H1 (cell line): ENCODE data around the gene TEN1. TPM values are rescaled to one million over a fixed set of nuclear protein-coding genes. Genes with fewer than 3 reads are reported as not detected.

Experiments
- CTCF ChIA-PET: fragments of 300-600 bp; sonication (Branson Sonifier 250); formaldehyde crosslinking; loops from one replicate; lab custom pipeline; 2021; ENCODE audit not compliant: partially characterized antibody; lab: Charles Lee
- POLR2A ChIA-PET: fragments of 300-600 bp; sonication (Branson Sonifier 250); formaldehyde crosslinking; loops from one replicate; lab custom pipeline; 2021; ENCODE audit warnings: inconsistent platforms; ENCODE audit not compliant: partially characterized antibody; lab: Charles Lee
- DNase-seq, 2 experiments: peaks; one replicate each; pipeline versions ENCODE4 v3.0.0 to v3.0.0-alpha.2; 2010 to 2022; ENCODE audit warnings: low spot score in 2 of 2, low read depth in 1 of 2, mixed read lengths in 1 of 2
- FAIRE-seq: peaks from 2 replicates; lab custom pipeline; 2011; peaks lifted over from hg19 to GRCh38; lab: Jason Lieb, UNC
- H2AFZ ChIP-seq: 2 replicates; pipeline ENCODE4 v1.8.1; 2012; ENCODE audit warnings: low read length, inconsistent platforms
- H2AK5ac ChIP-seq: 2 replicates; pipeline ENCODE4 v1.6.1; 2013; ENCODE audit warnings: low read depth, low read length
- H2BK120ac ChIP-seq: replicated peaks from 2 replicates; pipeline ENCODE3; 2013; ENCODE audit warnings: low read depth, low read length, inconsistent platforms
- H2BK12ac ChIP-seq: 2 replicates; pipeline ENCODE4 v1.6.1; 2013; ENCODE audit warnings: low read depth, low read length
- H2BK15ac ChIP-seq: 2 replicates; pipeline ENCODE4 v1.6.1; 2013; ENCODE audit warnings: low read length
- H2BK20ac ChIP-seq: 2 replicates; pipeline ENCODE4 v1.6.1; 2013; ENCODE audit warnings: low read length
- H2BK5ac ChIP-seq: 2 replicates; pipeline ENCODE4 v1.6.1; 2013; ENCODE audit warnings: low read depth, low read length
- H3K14ac ChIP-seq: 2 replicates; pipeline ENCODE4 v1.6.1; 2013; ENCODE audit warnings: inconsistent platforms; ENCODE audit not compliant: insufficient read length
- H3K18ac ChIP-seq: 2 replicates; pipeline ENCODE4 v1.6.1; 2013; ENCODE audit warnings: low read length; ENCODE audit errors: extremely low read depth
- H3K23ac ChIP-seq: 2 replicates; pipeline ENCODE4 v1.6.1; 2013; ENCODE audit warnings: inconsistent platforms; ENCODE audit not compliant: insufficient read length
- H3K23me2 ChIP-seq: 2 replicates; pipeline ENCODE4 v1.6.1; 2013; ENCODE audit warnings: low read depth, low read length
- H3K27ac ChIP-seq: 2 replicates; pipeline ENCODE4 v1.6.1; 2011; ENCODE audit warnings: low read depth, low read length, inconsistent platforms
- H3K27me3 ChIP-seq, 4 experiments: replicated peaks in 1 of 4; 1 replicate in 1 of 4; 2 replicates in 3 of 4; pipeline versions ENCODE4 v1.6.1 to v1.8.1; 2011 to 2013; ENCODE audit warnings: low read length in 3 of 4, mild to moderate bottlenecking in 3 of 4, inconsistent platforms in 2 of 4, mixed read lengths in 2 of 4, moderate library complexity in 1 of 4; ENCODE audit not compliant: control insufficient read depth in 3 of 4, insufficient read depth in 3 of 4; ENCODE audit errors: extremely low read depth in 1 of 4
- H3K36me3 ChIP-seq, 4 experiments: 2 replicates each; pipeline versions ENCODE4 v1.6.1 to v1.8.1; 2011 to 2013; ENCODE audit warnings: mild to moderate bottlenecking in 4 of 4, low read length in 3 of 4, moderate library complexity in 2 of 4, control low read depth in 1 of 4, inconsistent platforms in 1 of 4; ENCODE audit not compliant: insufficient read depth in 4 of 4, control insufficient read depth in 2 of 4
- H3K4ac ChIP-seq: replicated peaks from 2 replicates; pipeline ENCODE3; 2013; ENCODE audit warnings: low read length, low read depth, mixed read lengths, inconsistent platforms; ENCODE audit not compliant: insufficient read length
- H3K4me1 ChIP-seq, 4 experiments: replicated peaks in 1 of 4; 1 replicate in 1 of 4; 2 replicates in 3 of 4; pipeline versions ENCODE4 v1.6.1 to v1.8.1; 2011 to 2013; ENCODE audit warnings: low read length in 3 of 4, inconsistent platforms in 2 of 4, mixed read lengths in 1 of 4; ENCODE audit not compliant: insufficient read depth in 4 of 4, control insufficient read depth in 3 of 4
- H3K4me2 ChIP-seq, 2 experiments: 2 replicates each; pipeline versions ENCODE4 v1.6.1 to v1.8.1; 2011 to 2013; ENCODE audit warnings: low read depth in 2 of 2, low read length in 2 of 2, control low read depth in 1 of 2, inconsistent platforms in 1 of 2, mild to moderate bottlenecking in 1 of 2; ENCODE audit not compliant: insufficient read depth in 1 of 2
- H3K4me3 ChIP-seq, 4 experiments: fragments of 200-600, 300-600 bp in 1 of 4; sonication (generic), shearing (Covaris generic), sonication (Bioruptor Twin) in 1 of 4; 2 replicates each; pipeline versions ENCODE4 v1.5.1 to v1.8.1; 2011 to 2016; ENCODE audit warnings: low read length in 4 of 4, low read depth in 3 of 4, control low read depth in 2 of 4, inconsistent platforms in 2 of 4, mild to moderate bottlenecking in 2 of 4, mixed read lengths in 1 of 4, moderate library complexity in 1 of 4; ENCODE audit not compliant: insufficient read depth in 2 of 4; ENCODE audit errors: extremely low read depth in 1 of 4
- H3K56ac ChIP-seq: replicated peaks from 2 replicates; pipeline ENCODE3; 2013; ENCODE audit warnings: low read depth, mild to moderate bottlenecking, mixed read lengths, low read length, inconsistent platforms; ENCODE audit not compliant: insufficient read length
- H3K79me1 ChIP-seq: 2 replicates; pipeline ENCODE4 v1.6.1; 2013; ENCODE audit warnings: low read depth, low read length, control low read depth
- H3K79me2 ChIP-seq, 2 experiments: 2 replicates each; pipeline versions ENCODE4 v1.6.1 to v1.8.1; 2012 to 2013; ENCODE audit warnings: low read length in 2 of 2, mild to moderate bottlenecking in 2 of 2, inconsistent platforms in 1 of 2; ENCODE audit not compliant: insufficient read depth in 2 of 2, control insufficient read depth in 1 of 2
- H3K9ac ChIP-seq, 4 experiments: replicated peaks in 1 of 4; 1 replicate in 1 of 4; 2 replicates in 3 of 4; pipeline versions ENCODE4 v1.6.1 to v1.8.1; 2011 to 2013; ENCODE audit warnings: low read depth in 3 of 4, low read length in 3 of 4, control low read depth in 2 of 4, mild to moderate bottlenecking in 2 of 4, moderate library complexity in 2 of 4, inconsistent platforms in 1 of 4; ENCODE audit errors: extremely low read depth in 1 of 4
- H3K9me3 ChIP-seq, 2 experiments: 2 replicates each; pipeline versions ENCODE4 v1.6.1 to v1.8.1; 2012 to 2013; ENCODE audit warnings: mild to moderate bottlenecking in 2 of 2, moderate library complexity in 2 of 2, control low read depth in 1 of 2, inconsistent platforms in 1 of 2, low read depth in 1 of 2, low read length in 1 of 2, mixed read lengths in 1 of 2; ENCODE audit not compliant: insufficient read depth in 2 of 2
- H4K20me1 ChIP-seq, 2 experiments: replicated peaks in 1 of 2; 2 replicates each; pipeline versions ENCODE3 to v1.8.1; 2011 to 2013; ENCODE audit warnings: inconsistent platforms in 2 of 2, low read length in 2 of 2, mild to moderate bottlenecking in 1 of 2; ENCODE audit not compliant: insufficient read depth in 2 of 2, control insufficient read depth in 1 of 2
- H4K5ac ChIP-seq: 2 replicates; pipeline ENCODE4 v1.6.1; 2013; ENCODE audit warnings: low read length, low read depth, mixed read lengths, inconsistent platforms; ENCODE audit not compliant: insufficient read length
- H4K8ac ChIP-seq: 2 replicates; pipeline ENCODE4 v1.8.0; 2013; ENCODE audit warnings: mild to moderate bottlenecking, moderate library complexity, low read length, inconsistent platforms; ENCODE audit not compliant: insufficient read depth; ENCODE audit errors: extremely low read depth
- H4K91ac ChIP-seq: replicated peaks from 2 replicates; pipeline ENCODE3; 2013; ENCODE audit warnings: low read length, mixed read lengths, inconsistent platforms; ENCODE audit not compliant: insufficient read length
- CTBP2 ChIP-seq: IDR thresholded peaks from 2 replicates; pipeline ENCODE4 v1.7.0; 2011; ENCODE audit warnings: borderline replicate concordance, mild to moderate bottlenecking, moderate library complexity, mixed read lengths, low read length; ENCODE audit not compliant: insufficient read depth, insufficient read length
- CTCF ChIP-seq, 3 experiments: IDR thresholded peaks; 1 replicate in 2 of 3; 2 replicates in 1 of 3; pipeline versions ENCODE4 v1.5.1 to v1.6.1; 2011; ENCODE audit warnings: low read length in 3 of 3, mild to moderate bottlenecking in 3 of 3, inconsistent platforms in 2 of 3, low read depth in 1 of 3, moderate library complexity in 1 of 3; ENCODE audit not compliant: insufficient read depth in 1 of 3; ENCODE audit errors: control extremely low read depth in 1 of 3
- HDAC2 ChIP-seq, 2 experiments: fragments of 300-600 bp in 1 of 2; sonication (generic) in 1 of 2; IDR thresholded peaks; 2 replicates each; pipeline ENCODE4 v1.6.1; 2011 to 2012; ENCODE audit warnings: low read depth in 2 of 2, low read length in 2 of 2, mild to moderate bottlenecking in 2 of 2, moderate library complexity in 2 of 2, borderline replicate concordance in 1 of 2, inconsistent platforms in 1 of 2
- KDM4A ChIP-seq: IDR thresholded peaks from one replicate; pipeline ENCODE4 v1.7.1; 2012; ENCODE audit warnings: low read depth, mild to moderate bottlenecking, moderate library complexity, low read length, inconsistent platforms; ENCODE audit not compliant: severe bottlenecking
- POLR2AphosphoS5 ChIP-seq: IDR thresholded peaks from 2 replicates; pipeline ENCODE4 v1.6.1; 2011; ENCODE audit warnings: low read depth, low read length
- SP4 ChIP-seq: IDR thresholded peaks from 2 replicates; pipeline ENCODE4 v1.6.1; 2012; ENCODE audit warnings: low read length, inconsistent platforms
- WGBS, 2 experiments: shearing (Covaris generic) in 1 of 2; methylation state at CpG; one replicate each; pipeline versions ENCODE4 v1.1.6 to v1.1.7; 2013 to 2015; ENCODE audit warnings: low lambda C conversion rate in 2 of 2, mixed read lengths in 2 of 2, inconsistent platforms in 1 of 2, low coverage in 1 of 2, missing lambda C conversion rate in 1 of 2; ENCODE audit not compliant: insufficient replicate concordance in 2 of 2, insufficient coverage in 1 of 2, insufficient read length in 1 of 2; ENCODE audit errors: extremely low coverage in 1 of 2, missing lambda C conversion rate in 1 of 2; 5-methylcytosine and 5-hydroxymethylcytosine counted together
- polyA plus RNA-seq, 7 experiments: library from polyadenylated mRNA; depleted of rRNA in 3 of 7; stranded (reverse) in 5 of 7; unstranded in 2 of 7; fragments of >200 nt in 5 of 7; fragments of 200-250 nt in 2 of 7; gene quantifications; 1 replicate in 5 of 7; 2 replicates in 1 of 7; 4 replicates in 1 of 7; pipeline versions ENCODE4 v1.2.1 to v1.2.3, GENCODE V29; 2011 to 2013; ENCODE audit warnings: missing spikeins in 2 of 7, mixed read lengths in 2 of 7
- total RNA-seq: library from RNA; stranded (reverse); fragmentation: NEBNext Ultra II Directional; extraction: Animal tissue kit (Norgen Biotek cat#: 25700); gene quantifications from 2 replicates; pipeline ENCODE4 v1.2.1, GENCODE V29; 2021
- TF ChIP-seq, protein P1 (sequence below): IDR thresholded peaks from 2 replicates; pipeline ENCODE4 v1.6.1; 2012; ENCODE audit warnings: inconsistent platforms

The TEN1 gene
- total and polyA plus RNA-seq, 2 of the 8 experiments (the other 6 are each of a cell fraction or from before 2014, with no cell fraction given), result 15.9 to 18.7 TPM

DNA sequence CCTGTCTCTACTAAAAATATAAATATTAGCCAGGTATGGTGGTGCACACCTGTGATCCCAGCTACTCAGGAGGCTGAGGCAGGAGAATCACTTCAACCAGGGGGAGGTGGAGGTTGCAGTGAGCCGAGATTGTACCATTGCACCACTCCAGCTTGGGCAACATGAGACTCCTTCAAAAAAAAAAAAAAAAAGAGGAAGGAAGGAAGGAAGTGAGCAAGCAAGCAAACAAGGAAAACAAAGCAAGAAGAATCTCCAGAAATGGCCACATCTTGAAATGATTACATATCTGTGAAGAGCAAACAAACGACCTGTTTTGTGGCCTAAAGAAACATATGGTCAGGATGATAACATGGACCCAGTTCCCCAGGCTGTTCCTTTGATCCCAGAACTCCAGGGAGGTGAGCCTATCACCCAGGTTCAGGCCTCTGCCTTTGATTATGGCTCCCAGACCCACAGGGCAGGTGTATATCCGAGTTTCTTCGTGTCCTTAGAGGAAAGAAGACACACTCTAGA lies 9.0 kb upstream of the TEN1 start:
- H4K91ac ChIP-seq, result no peak overlapping the region
- H3K27me3 ChIP-seq, result no peaks in the 10 kb centered on the region
- H3K9ac ChIP-seq, result no peak overlapping the region
- H2BK120ac ChIP-seq, result no peak overlapping the region
- peaks cover 0 to 15% (median 0%) of the 10 kb centered on the region in 4 experiments; a peak in 3 of 8 replicates for H3K36me3 ChIP-seq
- POLR2A ChIA-PET, result interaction anchor here (1.0 to 2.8 kb wide), 2 partner anchors 9 to 14 kb away, joined by 3 to 7 read pairs; partner anchors contain the start of genes ACOX1 and TEN1
- 86% methylated on average over 4 of the region's 4 CpGs; no CpG with 5 or more reads in 1 of the 2 experiments for WGBS, 2 experiments
- no peak overlapping the region for H2AFZ ChIP-seq
- H3K27ac ChIP-seq, result no peak overlapping the region
- DNase-seq (no peak), FAIRE-seq (no peak)
- no peaks in the 10 kb centered on the region for H3K9me3 ChIP-seq
- H2BK15ac ChIP-seq, result no peak overlapping the region
- H2AK5ac ChIP-seq, result no peak overlapping the region
- H3K18ac ChIP-seq, result no peak overlapping the region
- H3K4me3 ChIP-seq, result no peak overlapping the region
- H4K8ac ChIP-seq, result no peak overlapping the region
- H2BK12ac ChIP-seq, result no peak overlapping the region
- H3K14ac ChIP-seq, result no peak overlapping the region
- no peak overlapping the region for H3K4me2 ChIP-seq
- H4K20me1 ChIP-seq, result no peaks in the 10 kb centered on the region
- H3K79me2 ChIP-seq, result peaks cover 0 to 32% of the 10 kb centered on the region in 2 experiments; a peak in 1 of 4 replicates
- H3K79me1 ChIP-seq, result no peaks in the 10 kb centered on the region
- no peaks in the 10 kb centered on the region for H3K4me1 ChIP-seq
- no peak overlapping the region for H3K23ac ChIP-seq
- H2BK5ac ChIP-seq, result no peak overlapping the region
- no peak overlapping the region for H4K5ac ChIP-seq
- CTCF ChIA-PET, result interaction anchor here (2.5 kb wide), 1 partner anchor 32 kb away, joined by 11 read pairs; the partner anchor contains the start of gene CDK3
- no peaks in the 10 kb centered on the region for H3K23me2 ChIP-seq
- H3K4ac ChIP-seq, result no peak overlapping the region
- H2BK20ac ChIP-seq, result no peak overlapping the region
- no peak overlapping the region for H3K56ac ChIP-seq
- TF ChIP-seq KDM4A (no peak), SP4 (no peak), POLR2AphosphoS5 (no peak), HDAC2 (IDR thresholded peaks at IDR 0.05; ENCODE audit: borderline replicate concordance in 1 of 2, low read depth in 2 of 2, low read length in 2 of 2) (no peak), CTBP2 (no peak), CTCF (IDR thresholded peaks at IDR 0.05; ENCODE audit: control extremely low read depth in 1 of 3, insufficient read depth in 1 of 3, low read depth in 1 of 3, low read length in 3 of 3) (no peak)
- TF ChIP-seq, protein P1, sequence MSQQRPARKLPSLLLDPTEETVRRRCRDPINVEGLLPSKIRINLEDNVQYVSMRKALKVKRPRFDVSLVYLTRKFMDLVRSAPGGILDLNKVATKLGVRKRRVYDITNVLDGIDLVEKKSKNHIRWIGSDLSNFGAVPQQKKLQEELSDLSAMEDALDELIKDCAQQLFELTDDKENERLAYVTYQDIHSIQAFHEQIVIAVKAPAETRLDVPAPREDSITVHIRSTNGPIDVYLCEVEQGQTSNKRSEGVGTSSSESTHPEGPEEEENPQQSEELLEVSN, result no peak
